Fibroblast of peridontal ligament (primary cell): ENCODE data around the gene MEIOC.

Experiments used
- DNase-seq: peaks from one replicate; pipeline ENCODE4 v3.0.0-alpha.2; 2010; ENCODE audit errors: extremely low read depth

The MEIOC gene

GRCh38 chr17:44708401-44709263 is 52.4 kb downstream of the MEIOC start, which contains the start of gene DBF4B:
TSS of gene DBF4B (plus strand) at chr17:44708665. CDS start at chr17:44708821, 156 bp downstream.
- peak; percentile 93 for DNase-seq

- DNase-seq: no peak
Observed at GRCh38 chr17:44719444-44719843, 63.2 kb downstream of the MEIOC start.

GRCh38 chr17:44722254-44722653 is 66.0 kb downstream of the MEIOC start:
- DNase-seq: no peak
